D721Med (cell line): ENCODE data around the gene RFX1.
A peak's percentile ranks its signal among the peaks of the same experiment; 100 is the strongest.
"Not testable (repeated sequence)": the region's sequence is repeated elsewhere in the genome, so short reads cannot be mapped to it uniquely, and the experiment has no call there.

Source experiments
- DNase-seq: peaks from one replicate; pipeline ENCODE4 v3.0.0; 2011; ENCODE audit warnings: low spot score; ENCODE audit not compliant: insufficient read length
- FAIRE-seq: peaks from 2 replicates; lab custom pipeline; 2011; peaks lifted over from hg19 to GRCh38; lab: Jason Lieb, UNC
- TF ChIP-seq, protein P1 (sequence below): IDR thresholded peaks from 2 replicates; pipeline ENCODE4 v1.5.1; 2012; ENCODE audit warnings: mild to moderate bottlenecking, control low read depth; ENCODE audit not compliant: insufficient read depth; ENCODE audit errors: missing control alignments

The RFX1 gene

DNA sequence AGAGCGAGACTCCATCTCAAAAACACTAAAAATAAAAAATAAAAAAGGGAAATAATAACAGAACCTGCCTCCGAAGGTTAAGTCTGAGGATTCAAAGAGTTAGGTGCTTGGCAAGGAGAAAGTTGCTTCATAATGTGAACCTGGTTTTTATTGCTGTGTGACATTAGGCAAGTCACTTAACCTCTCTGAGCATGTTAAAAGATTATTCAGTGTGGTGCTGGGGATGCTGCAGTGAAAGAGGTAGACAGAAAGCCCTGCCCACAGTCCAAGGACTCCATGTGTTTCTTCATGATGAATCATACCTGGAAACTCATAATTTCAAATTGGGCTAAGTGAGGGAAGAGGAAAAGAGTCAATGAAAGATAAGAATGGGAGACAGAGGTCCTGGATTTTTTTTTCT, 27.8 kb upstream of the RFX1 start:
- TF ChIP-seq, protein P1, sequence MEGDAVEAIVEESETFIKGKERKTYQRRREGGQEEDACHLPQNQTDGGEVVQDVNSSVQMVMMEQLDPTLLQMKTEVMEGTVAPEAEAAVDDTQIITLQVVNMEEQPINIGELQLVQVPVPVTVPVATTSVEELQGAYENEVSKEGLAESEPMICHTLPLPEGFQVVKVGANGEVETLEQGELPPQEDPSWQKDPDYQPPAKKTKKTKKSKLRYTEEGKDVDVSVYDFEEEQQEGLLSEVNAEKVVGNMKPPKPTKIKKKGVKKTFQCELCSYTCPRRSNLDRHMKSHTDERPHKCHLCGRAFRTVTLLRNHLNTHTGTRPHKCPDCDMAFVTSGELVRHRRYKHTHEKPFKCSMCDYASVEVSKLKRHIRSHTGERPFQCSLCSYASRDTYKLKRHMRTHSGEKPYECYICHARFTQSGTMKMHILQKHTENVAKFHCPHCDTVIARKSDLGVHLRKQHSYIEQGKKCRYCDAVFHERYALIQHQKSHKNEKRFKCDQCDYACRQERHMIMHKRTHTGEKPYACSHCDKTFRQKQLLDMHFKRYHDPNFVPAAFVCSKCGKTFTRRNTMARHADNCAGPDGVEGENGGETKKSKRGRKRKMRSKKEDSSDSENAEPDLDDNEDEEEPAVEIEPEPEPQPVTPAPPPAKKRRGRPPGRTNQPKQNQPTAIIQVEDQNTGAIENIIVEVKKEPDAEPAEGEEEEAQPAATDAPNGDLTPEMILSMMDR: no peak
- FAIRE-seq: no peak
- DNase-seq: no peak

DNA sequence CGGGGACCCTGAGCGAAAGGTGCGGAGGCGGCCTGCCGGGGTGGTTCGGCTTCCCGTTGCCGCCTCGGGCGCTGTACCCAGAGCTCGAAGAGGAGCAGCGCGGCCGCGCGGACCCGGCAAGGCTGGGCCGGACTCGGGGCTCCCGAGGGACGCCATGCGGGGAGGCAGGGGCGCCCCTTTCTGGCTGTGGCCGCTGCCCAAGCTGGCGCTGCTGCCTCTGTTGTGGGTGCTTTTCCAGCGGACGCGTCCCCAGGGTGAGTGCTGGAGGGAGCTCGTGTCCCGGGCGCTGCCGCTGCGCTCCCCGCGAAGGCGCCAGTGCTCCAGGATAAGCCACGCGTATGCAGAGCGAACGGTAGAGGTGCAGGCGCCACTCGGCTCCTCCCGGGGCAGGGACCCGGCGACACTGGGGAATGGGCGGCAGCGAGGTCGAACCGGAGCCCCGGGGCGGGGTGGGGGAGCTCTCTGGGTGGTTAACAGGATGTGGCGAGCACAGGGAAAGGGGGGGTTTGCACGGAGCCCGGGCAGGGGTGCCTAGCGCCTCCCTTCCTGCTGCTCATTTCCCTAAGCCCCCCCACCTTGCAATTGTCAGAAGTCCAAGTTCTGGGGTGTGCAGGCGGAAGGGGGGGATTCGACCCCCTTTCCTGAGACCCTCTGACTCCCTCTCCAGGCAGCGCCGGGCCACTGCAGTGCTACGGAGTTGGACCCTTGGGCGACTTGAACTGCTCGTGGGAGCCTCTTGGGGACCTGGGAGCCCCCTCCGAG, 25.8 kb upstream of the RFX1 start, which contains the start of gene IL27RA:
Gene IL27RA, plus strand, starts transcription at position 44 of the 762 bp plus-strand sequence. Its CDS starts 111 bp downstream, at position 155.
- DNase-seq (peak; percentile 79), FAIRE-seq (no peak)
- TF ChIP-seq, protein P1: peak; percentile 70

DNA sequence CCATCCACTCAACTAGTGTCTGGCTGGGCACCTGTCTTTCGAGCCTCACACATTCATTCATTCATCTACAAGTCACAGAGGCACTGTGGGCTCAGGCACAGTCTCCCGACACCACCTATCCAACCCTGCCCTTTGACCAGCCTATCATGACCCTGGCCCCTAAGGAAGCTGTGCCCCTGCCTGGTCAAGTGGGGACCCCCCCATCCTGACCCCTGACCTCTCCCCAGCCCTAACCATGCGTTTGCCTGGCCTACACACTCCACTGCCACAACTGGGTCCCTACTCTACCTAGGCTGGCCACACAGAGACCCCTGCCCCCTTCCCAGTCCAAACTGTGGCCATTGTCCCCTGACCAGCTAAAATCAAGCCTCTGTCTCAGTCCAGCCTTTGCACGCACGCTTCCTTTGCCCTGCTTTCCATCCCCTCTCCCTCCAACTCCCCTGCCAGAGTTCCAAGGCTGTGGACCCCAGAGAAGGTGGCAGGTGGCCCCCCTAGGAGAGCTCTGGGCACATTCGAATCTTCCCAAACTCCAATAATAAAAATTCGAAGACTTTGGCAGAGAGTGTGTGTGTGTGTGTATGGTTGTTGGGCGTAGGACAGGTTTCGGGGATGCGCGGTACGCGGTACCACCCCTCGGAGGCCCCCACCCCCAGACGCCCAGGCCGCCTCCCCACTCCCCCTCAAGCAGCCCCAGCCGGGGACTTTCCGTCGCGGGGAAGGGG, 25.0 kb upstream of the RFX1 start:
- DNase-seq (no peak), FAIRE-seq (no peak)
- TF ChIP-seq, protein P1: no peak

DNA sequence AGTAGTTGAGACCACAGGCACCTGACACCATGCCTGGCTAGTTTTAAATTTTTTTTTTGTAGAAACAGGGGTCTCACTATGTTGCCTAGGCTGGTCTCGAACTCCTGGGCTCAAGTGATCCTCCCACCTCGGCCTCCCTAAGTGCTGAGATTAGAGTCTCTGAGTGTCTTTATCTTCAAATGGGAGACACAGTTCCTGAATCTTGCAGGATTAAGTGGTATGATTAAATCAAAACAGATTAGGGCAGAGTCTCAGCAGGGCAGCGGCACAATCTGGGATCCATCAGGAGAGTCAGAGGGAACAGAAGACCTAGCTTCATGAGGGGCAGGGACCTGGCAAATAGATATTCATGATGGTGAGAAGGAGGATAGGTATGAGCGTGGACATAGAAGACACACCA, 22.8 kb upstream of the RFX1 start:
- peak; percentile 54 for DNase-seq
- TF ChIP-seq, protein P1: no peak
- FAIRE-seq: no peak

DNA sequence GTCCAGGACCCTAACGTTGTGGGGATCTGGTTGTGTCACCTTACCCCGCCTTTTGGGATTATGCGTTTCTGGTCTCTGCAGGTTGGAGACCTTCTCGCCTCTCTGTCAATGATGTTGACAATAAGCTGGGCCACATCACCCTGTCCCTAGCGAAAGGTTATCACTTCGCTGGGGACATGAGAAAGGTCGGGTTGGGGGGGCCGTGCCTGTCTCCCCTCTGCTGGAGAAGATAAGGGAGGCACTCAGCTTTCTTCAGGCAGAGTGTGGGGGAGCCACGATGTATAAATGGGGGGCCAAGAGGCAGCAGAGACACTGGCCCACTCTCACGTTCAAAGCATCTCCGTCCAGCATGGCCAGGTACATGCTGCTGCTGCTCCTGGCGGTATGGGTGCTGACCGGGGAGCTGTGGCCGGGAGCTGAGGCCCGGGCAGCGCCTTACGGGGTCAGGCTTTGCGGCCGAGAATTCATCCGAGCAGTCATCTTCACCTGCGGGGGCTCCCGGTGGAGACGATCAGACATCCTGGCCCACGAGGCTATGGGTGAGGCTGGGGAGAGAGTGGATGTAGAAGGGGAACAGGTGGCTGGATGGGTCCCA, 21.8 kb upstream of the RFX1 start, which contains the start of gene RLN3:
Gene RLN3, plus strand, starts transcription at position 293 of the 595 bp plus-strand sequence. Its CDS starts 57 bp downstream, at position 350.
- DNase-seq: no peak
- no peak for FAIRE-seq
- TF ChIP-seq, protein P1: no peak

DNA sequence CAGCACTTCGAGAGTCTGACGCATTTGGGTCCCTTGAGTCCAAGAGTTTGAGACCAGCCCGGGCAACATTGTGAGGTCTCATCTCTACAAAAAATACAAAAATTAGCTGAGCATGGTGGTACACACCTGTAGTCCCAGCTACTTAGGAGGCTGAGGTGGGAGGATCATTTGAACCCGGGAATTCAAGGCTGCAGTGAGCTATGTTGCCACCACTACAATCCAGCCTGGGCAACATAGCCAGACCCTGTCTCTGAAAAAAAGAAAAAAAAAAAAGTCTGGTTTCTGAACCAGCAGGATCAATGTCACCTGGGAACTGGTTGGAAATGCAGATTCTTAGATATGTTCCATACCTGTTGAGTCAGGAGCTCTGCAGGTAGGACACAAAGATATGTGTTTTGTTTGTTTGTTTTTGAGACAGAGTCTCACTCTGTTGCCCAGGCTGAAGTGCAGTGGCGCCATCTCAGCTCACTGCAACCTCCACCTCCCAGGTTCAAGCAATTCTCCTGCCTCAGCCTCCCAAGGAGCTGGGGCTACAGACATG, 20.6 kb upstream of the RFX1 start:
- FAIRE-seq, DNase-seq: not testable (repeated sequence)

DNA sequence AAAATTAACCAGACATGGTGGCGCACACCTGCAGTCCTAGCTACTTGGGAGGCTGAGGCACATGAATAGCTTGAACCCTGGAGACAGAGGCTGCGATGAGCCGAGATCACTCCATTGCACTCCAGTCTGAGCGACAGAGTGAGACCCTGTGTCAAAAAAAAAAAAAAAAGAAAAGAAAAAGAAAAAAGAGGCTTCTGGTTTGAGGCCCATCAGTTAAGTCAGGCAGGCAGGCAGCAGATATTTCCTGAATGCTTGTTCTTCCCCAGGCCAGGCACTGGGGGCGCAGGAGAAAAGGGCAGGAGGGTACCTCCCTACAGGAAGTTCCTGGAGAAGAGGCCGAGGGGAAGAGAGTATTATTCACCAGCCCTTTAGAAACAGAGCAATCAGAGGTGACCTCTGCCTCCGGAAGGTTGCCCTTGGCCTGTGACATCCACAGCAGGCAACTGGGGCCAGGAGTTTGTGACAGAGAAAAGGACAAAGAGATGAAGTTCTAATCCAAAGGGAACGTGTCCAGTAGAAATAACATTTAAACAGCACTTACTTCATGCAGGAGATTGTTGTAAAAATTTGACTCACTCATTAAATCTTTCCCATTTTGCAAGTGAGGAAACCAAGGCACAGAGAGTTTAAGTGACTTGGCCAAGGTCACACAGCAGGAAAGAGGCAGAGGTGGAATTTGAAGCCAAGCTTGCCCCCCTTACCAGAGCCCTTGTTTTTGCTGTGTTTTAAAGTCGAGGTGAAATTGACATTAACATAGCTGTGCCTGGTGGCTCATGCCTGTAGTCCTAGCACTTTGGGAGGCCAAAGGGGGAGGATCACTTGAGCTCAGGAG, 17.5 kb upstream of the RFX1 start:
- no peak for DNase-seq

More for the DNA sequence above, 17.5 kb upstream of the RFX1 start:
- FAIRE-seq: no peak
- TF ChIP-seq, protein P1: no peak
